ENCODE data around the gene DNAJC22.

GRCh38 chr12:49388682-49389386, 42.1 kb downstream of the DNAJC22 start:
- TF ChIP-seq CTCF (IDR thresholded peaks at IDR 0.05; ENCODE audit: borderline replicate concordance, extremely low read depth, low read length, poor library complexity, severe bottlenecking) (no peak), EZH2 (IDR thresholded peaks at IDR 0.05; ENCODE audit: borderline replicate concordance, low read depth, low read length, severe bottlenecking) (no peak)
